GM18520 (cell line): Measurements from ENCODE around the gene GPSM1.

ENCODE experiments used
- ATAC-seq: cut with Tn5 transposase; IDR thresholded peaks from one replicate; pipeline ENCODE4 v1.9.1; 2021; ENCODE audit not compliant: unreplicated experiment

Gene GPSM1

DNA sequence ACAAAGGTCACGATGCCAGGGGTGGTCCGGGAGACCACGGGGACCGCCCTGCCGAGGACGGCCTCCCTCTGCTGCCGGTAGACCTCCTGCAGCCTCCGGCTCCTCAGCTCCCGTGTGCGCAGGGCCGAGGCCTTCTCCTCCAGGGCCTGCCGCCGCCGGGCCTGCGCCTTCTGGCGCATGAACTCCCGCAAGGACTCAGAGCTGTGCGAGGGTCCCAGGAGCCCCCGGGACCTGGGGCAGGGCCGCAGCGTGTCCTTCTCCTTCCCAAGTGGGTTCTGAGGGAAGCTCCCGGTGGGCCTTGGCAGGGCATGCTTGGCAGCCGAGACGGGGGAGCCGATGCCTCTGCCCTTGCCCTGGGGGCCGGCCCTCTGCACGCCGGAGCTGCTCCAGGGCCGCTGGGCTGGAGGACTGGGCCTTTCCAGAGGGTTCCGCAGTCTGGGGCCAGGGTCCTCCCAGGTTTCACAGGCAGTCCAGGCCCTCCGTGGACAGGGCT is 36.8 kb upstream of the GPSM1 start:
- no peak for ATAC-seq

DNA sequence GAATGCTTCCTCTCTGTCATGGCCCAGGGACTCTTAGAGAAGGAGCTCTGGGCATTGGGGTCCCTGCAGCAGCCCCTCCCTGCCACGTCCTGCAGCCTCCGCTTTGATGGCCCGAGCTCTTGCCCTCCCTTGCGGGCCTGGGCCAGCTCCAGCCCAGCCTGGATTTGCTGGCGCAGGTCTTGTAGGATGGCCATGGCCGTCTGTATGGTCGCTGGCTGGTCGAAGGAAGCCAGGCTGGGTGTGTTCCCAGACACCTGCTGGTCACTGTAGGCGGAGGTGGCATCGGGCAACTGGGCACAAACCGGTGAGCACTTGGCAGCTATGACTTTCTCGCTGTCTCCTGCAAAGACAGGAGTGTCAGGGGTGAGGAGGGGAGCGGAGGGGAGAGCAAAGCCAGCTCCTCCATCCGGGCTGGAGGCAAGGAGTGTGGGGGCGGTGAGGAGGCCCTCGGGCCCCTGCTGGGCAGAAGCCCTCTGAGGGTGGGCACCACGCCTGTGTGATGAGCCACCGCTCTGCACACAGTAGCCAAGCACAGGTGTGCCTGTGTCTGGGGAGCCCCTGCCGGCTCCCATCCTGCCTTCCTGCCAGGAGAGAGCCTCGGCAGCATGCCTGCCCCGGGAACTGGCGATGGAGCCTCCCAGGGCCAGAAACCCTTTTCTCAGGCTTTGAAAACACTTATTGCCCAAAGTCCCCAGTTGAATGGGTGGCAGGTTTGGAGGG is 35.9 kb upstream of the GPSM1 start:
- ATAC-seq: no peak

DNA sequence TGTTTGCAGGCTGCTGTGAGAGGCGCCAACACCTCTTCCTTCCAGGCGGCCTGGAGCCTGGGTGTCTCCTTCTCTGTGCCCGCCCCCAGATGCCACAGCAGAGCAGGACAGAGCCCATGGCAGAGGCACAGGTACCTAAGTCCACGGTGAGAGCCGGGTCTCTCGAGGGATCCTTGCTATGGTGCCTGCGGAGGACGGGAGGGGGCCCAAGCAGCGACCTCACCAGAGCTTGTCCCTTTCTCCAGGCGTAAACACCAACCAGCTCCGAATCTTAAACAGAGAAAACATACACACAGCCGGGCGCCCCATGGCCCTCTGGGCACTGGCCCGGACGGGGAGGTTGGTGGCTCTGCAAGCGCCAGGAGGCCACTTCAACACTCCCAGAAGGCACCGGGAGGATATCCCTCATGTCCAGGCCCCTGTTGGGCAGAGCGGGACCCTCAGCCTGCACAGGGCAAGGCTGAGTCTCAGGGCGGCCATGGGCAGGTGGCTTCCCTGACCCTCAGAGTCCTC is 35.3 kb upstream of the GPSM1 start:
- no peak for ATAC-seq

DNA sequence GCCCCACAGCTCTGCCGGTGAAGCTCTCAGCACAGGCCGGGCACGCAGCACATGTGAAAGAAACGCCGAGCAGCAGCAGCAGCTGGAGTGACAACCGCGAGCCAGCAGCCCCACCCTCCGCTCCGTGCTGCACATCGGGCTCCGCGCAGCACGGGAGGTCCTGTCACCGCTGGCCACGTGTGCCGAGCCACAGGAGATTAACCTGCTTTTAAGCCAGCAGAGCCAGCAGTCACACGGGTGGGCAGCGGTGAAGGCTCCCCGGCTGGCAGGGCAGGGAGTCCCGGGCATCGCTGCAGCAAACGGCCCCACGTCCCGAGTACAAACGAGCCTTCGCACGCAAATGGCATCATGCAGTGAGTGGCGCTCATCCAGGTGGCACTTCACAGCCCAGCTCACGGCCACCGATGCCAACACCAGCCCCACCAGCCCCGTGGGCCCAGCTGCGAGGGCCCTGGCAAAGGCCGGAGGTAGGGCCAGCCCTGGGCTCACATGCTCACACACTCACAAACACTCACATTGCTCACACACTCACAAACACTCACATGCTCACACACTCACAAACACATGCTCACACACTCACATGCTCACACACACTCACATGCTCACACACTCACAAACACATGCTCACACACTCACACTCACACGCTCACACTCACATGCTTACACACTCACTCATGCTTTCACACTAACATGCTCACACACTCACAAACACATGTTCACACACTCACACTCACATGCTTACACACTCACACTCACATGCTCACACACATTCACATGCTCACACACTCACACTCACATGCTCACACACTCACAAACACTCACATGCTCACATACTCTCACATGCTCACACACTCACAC is 34.5 kb upstream of the GPSM1 start:
- ATAC-seq: no peak

DNA sequence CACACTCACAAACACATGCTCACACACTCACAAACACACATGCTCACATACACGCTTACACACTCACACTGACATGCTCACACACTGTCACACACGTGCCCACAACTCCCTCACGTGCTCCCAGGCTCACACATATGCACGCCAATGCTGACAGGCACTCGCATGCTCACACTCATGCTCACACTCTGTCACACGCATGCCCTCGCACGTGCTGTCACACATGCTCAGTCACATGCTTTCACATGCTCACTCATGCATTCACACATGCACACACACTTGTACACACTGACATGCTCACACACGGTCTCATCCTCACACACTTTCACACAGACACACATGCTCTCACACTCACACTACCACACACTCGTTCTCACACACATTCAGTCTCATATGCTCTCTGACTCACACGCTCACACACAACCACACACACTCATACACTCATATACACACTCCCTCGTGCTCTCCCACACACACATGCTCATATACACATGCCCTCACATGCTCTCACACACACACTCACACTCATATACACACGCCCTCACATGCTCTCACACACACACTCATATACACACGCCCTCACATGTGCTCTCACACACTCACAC is 33.8 kb upstream of the GPSM1 start:
- no peak for ATAC-seq

DNA sequence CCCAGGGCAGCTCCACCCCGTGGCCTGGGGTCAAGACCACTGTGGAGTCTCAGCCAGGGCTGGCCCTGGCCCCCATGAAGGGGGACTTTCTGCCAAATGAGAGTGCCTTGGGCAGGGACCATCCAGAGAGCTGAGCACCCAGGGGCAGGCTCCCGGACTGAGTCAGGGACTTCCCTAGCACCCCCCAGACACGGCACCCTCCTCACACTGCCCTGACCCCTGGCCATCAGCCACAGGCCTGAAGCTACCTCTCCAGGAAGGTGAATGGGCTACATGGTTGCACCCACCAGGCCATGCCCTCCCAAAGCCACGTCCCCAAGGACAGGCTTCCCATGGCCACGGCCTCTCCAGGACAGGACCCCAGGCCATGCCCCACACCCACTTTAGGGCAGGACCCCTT is 32.9 kb upstream of the GPSM1 start:
- ATAC-seq: no peak

DNA sequence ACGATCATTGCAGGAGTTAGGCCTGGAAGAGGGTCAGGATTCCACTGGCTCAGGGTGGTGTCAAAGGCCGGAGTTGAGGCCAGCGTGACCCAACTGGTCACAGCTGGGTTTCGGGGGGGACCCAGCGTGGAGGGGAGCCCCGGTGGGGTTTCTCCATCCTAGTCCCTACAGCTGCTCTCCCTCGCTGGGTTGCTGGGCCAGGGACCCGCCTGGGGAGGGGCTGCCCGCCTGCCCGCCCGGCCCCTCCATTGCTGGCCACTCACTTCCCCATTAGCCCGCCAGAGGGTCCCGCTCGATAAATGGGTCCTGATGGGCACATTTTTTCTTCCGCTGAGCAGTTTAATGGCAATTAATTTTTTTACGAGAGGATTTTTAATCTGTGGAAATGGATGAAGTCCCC is 32.3 kb upstream of the GPSM1 start:
- no peak for ATAC-seq

DNA sequence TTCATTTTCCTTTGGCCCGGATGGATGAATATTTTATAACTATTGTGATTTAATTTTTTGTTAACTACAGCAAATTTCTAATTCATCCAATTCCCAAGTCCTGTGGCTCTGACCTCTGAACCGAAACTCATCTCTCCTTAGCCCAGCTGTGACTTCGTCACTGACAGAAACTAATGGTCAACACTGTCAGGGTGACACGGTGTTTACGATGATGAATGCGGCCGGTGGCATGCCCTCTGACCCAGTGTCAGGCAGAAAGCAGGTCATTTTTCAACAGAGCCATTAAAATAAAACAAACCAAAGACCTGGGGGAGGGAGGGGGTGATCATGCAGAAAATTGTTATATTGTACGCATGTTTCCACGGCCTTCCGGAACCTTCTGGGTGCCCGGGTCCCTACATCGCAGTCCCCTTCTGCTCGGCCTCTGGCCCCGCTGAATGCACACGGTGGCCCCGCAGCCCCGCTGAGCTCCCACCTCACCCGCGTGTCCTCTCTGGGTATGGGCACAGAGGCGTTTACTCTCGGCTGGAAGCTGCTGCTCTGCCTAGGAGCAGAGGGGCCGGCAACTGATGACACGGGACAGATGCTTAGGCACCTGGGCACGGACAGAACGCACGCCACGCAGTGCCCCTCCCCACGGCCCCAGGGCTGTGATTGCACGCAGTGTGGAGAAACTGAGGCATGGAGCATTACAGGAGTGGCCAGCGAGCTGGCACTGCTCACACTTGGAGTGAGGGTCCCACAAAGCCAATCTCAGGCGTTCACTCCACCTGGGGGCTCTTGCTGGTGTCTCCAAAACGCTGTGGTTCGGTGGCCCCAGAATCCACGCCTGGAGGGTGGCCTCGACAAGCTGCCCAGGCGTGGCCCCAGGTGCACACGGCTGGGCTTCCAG is 31.6 kb upstream of the GPSM1 start:
- no peak for ATAC-seq

DNA sequence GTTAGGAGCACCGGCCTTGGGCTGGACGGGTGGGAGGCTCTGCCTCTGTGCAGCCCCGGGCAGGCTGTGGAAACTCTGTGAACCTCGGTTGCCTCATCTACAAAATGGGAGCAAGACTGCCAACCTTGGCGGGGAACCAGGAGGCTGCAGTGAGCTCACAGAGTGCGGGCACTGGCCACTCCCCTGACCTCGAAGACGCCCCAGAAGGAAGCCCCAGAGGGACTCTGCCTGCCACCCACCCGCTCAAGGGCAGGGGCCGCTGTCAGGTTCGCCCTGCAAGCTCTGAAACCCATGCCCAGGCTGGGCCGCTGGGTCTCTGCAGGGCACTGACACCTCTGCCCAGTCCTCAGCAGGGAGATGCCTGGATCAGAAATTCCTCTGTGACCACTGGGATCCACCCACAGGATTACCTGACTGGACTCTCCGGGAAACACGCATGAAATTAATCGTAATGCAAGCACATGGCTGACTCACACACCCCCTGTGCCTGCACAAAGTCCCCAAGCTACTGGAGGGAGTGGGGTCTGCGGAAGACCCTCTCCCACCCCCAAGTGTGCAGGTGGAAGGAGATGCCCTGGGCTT is 30.8 kb upstream of the GPSM1 start:
- ATAC-seq: no peak

DNA sequence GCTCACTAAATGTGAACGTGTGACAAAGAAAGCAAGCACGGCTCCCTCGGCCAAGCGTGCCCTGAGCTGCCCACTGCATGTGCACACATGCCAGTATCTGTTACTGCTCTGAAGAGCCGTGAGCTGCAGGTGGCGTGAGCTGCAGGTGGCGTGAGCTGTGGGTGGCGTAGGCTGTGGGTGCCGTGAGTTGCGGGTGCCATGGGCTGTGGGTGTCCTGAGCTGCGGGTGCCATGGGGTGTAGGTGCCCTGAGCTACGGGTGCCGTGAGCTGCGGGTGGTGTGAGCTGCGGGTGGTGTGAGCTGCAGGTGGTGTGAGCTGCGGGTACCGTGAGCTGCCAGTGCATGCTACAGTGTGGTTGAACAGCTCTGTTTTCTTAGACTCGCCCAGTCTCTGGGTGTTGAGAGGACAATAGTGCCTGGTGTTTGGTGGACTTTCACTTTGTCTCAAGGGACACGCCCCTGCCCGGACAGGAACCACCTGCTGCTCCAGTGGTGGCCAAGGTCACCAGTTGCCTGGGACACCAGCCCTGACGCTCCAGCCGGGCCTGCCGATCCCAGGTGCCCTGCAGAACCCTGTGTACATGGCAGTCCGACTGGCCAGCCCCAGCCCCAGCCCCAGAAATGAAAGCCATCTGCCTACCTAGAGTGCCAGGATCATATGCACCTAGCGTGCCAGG is 30.2 kb upstream of the GPSM1 start:
- no peak for ATAC-seq

DNA sequence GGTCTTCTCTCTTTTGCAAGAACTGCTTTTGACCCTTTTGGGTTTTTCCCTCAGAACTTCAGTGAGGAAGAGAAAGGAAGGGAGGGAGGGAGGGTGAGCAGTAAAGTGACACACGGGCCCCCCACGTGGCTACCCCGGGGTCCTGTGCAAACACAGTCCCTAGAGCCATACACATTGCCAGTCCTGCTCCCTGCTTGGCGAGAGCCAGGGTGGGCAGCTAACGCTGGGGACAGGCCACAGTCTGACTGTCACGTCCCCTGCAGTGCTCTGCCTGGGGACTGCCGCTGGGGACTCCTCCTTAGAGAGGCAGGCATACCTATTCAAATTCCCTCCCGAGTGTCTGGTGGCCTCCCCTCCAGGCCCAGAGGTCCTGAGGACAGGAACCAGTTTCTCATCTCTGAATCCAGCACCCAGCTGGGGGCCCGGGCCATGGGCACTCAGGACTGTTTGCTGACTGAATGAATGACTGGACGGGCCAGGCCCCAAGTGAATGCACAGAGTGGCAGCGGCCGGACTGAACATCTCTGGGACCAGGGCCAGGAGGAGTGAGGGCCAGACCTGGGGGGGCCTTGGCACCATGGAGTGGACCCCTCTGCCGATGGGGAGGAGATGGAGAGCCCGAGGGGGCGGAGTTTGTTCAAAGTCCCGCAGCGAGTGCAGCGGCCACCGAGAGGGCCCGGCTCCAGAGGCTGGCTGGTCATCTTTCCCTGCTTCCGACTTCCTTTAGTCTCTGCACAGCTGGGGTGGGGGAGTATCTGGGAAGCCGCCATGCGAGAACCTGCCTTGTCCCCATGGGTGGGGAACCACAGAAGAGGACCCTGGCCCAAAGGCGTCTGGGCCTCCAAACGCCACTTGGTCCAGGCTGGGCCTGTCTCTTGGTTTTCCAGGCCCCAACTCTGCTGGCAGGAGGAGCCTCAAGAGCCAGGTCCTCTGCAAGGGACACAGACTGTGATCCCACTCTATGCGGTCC is 29.3 kb upstream of the GPSM1 start:
- no peak for ATAC-seq

DNA sequence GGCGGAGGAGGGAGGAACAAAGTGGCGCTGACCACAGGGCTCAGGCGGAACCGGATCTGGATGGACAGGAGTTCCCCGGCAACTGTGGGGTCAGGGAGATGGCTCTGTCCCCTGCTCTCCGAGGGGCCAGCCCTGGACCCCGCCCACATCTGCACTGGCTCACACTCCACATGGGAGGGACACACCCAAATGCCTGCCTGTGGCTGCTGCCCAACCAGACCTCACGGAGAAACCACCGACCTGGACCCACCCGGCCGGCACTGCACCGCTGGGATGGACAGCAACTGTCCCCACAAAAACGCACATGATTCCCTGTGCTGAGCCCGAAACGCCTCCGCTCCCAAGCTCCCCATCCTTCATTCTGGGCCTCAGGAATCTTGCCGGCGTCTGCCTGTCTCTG is 28.2 kb upstream of the GPSM1 start:
- ATAC-seq: no peak

DNA sequence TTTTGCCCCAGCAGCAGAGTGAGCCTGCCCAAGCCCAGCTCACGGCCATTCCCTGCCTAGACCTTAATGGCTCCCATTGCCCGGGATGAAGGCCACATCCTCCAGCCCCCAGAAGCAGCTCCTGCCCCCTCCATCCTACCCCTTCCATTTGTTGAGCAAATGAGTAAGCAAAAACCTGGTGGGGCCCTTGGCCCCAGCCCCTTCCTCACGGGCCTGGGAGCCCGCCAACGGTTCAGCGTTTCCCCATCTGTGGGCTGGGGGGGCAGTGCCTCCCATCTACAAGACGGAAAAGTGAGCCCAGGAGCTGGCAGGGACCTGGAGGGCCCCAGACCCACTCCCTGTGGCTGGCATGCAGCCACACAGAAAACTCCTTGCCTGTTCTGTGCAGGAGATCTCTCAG is 27.8 kb upstream of the GPSM1 start:
- no peak for ATAC-seq

DNA sequence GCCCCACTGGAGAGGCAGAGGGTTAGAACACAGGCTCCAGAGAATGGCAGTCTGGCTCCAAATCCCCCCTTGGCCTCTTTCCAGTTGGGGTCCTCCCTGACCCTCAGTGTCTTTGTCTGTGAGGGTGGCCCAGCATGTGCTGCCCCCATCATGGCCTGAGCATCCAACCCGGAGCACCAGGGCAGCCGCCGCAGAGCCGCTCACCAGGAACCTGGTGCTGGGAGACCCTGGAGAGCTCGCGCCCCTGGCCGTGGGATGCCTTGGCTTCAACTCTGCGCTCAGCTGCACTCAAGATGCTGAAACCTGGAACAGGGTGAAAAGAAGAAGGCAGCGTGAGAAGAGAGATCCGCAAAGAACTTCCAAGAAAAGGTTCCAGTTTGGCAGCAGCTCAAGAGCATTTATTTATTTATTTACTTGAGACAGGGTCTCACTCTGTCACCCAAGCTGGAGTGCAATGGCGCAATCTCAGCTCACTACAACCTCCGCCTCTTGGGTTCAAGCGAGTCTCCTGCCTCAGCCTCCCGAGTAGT is 27.3 kb upstream of the GPSM1 start:
- no peak for ATAC-seq

DNA sequence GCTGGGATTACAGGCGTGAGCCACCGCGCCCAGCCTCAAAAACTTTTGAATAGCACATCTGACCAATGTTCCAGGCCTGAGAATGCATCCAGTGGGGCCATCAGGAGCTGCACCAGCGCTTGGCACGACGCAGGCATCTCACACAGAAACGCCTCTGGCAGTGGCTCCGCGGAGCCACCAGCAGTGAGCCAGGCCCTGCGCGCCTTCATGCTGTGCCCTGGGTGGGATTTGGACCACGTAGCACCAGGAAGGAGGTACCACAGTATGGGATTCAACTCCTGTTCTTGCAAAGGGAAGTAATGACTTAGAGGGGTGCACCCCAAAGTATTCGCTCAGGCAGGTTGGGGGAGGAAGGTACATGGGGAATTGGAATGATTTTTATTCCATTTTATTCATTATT is 26.5 kb upstream of the GPSM1 start:
- ATAC-seq: no peak

DNA sequence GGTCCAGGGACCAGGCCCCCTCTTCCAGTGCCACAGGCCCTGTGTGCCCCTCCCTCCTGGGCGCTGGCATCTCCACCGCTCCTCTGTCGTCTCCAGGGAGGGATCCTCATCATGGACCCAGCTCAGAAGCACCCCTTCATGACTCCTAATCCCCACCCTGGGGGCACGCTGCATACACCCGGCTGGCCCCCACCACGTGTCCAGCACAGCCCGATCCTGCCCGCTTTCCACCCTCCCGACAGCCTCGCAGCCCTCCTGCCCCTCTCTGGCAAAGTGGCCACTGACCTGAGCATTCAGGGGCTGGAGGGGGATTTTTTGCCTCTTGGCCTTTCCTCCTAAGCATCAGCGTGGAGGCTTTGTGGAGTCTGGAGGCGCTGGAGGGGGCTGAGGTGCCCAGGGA is 24.8 kb upstream of the GPSM1 start:
- ATAC-seq: no peak

DNA sequence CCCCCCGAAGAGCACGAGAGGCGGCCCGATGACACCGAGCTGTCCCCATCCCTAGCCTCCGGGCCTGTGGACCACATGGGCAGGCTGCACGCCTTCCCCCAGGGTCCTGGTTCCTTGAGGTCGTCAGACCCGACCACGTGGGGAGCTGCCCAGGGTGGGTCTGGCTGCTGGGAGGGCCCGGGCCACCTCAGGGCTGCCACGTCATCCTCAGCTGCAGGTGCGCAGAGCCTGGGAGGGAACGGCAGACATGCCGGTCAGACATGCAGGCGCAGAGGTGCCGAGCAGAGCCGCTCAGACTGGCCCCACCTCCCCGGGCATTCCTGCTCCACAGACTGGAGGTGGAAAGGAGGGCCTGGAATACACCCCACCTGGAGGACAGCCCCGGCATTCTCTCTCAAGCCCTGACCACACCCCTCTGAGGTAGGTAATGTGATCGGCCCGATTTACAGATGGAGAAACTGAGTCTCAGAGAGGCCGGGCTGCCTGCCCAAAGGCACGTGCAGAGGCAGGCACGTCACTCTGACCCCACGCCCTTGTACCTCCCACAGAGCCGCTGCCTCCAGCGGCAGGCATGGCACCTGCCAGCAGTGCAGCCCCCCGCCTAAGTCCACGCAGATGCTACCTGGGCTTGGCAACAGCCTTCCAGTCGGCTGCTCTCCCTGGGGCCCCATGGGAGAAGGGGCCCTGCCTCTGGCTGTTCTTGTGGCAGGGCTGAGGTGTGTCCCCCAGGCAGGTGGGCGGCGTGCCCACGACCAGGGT is 24.1 kb upstream of the GPSM1 start:
- no peak for ATAC-seq
